H1 (cell line): ENCODE data around the gene SENP3. TPM values are rescaled to one million over a fixed set of nuclear protein-coding genes. Genes with fewer than 3 reads are reported as not detected.

Experiments used
- CTCF ChIA-PET: fragments of 300-600 bp; sonication (Branson Sonifier 250); formaldehyde crosslinking; loops from one replicate; lab custom pipeline; 2021; ENCODE audit not compliant: partially characterized antibody; lab: Charles Lee
- POLR2A ChIA-PET: fragments of 300-600 bp; sonication (Branson Sonifier 250); formaldehyde crosslinking; loops from one replicate; lab custom pipeline; 2021; ENCODE audit warnings: inconsistent platforms; ENCODE audit not compliant: partially characterized antibody; lab: Charles Lee
- DNase-seq, 2 experiments: peaks; one replicate each; pipeline versions ENCODE4 v3.0.0 to v3.0.0-alpha.2; 2010 to 2022; ENCODE audit warnings: low spot score in 2 of 2, low read depth in 1 of 2, mixed read lengths in 1 of 2
- FAIRE-seq: peaks from 2 replicates; lab custom pipeline; 2011; peaks lifted over from hg19 to GRCh38; lab: Jason Lieb, UNC
- H2AFZ ChIP-seq: 2 replicates; pipeline ENCODE4 v1.8.1; 2012; ENCODE audit warnings: low read length, inconsistent platforms
- H2AK5ac ChIP-seq: 2 replicates; pipeline ENCODE4 v1.6.1; 2013; ENCODE audit warnings: low read depth, low read length
- H2BK120ac ChIP-seq: replicated peaks from 2 replicates; pipeline ENCODE3; 2013; ENCODE audit warnings: low read depth, low read length, inconsistent platforms
- H2BK12ac ChIP-seq: 2 replicates; pipeline ENCODE4 v1.6.1; 2013; ENCODE audit warnings: low read depth, low read length
- H2BK15ac ChIP-seq: 2 replicates; pipeline ENCODE4 v1.6.1; 2013; ENCODE audit warnings: low read length
- H2BK20ac ChIP-seq: 2 replicates; pipeline ENCODE4 v1.6.1; 2013; ENCODE audit warnings: low read length
- H2BK5ac ChIP-seq: 2 replicates; pipeline ENCODE4 v1.6.1; 2013; ENCODE audit warnings: low read depth, low read length
- H3K14ac ChIP-seq: 2 replicates; pipeline ENCODE4 v1.6.1; 2013; ENCODE audit warnings: inconsistent platforms; ENCODE audit not compliant: insufficient read length
- H3K18ac ChIP-seq: 2 replicates; pipeline ENCODE4 v1.6.1; 2013; ENCODE audit warnings: low read length; ENCODE audit errors: extremely low read depth
- H3K23ac ChIP-seq: 2 replicates; pipeline ENCODE4 v1.6.1; 2013; ENCODE audit warnings: inconsistent platforms; ENCODE audit not compliant: insufficient read length
- H3K23me2 ChIP-seq: 2 replicates; pipeline ENCODE4 v1.6.1; 2013; ENCODE audit warnings: low read depth, low read length
- H3K27ac ChIP-seq: 2 replicates; pipeline ENCODE4 v1.6.1; 2011; ENCODE audit warnings: low read depth, low read length, inconsistent platforms
- H3K27me3 ChIP-seq, 4 experiments: replicated peaks in 1 of 4; 1 replicate in 1 of 4; 2 replicates in 3 of 4; pipeline versions ENCODE4 v1.6.1 to v1.8.1; 2011 to 2013; ENCODE audit warnings: low read length in 3 of 4, mild to moderate bottlenecking in 3 of 4, inconsistent platforms in 2 of 4, mixed read lengths in 2 of 4, moderate library complexity in 1 of 4; ENCODE audit not compliant: control insufficient read depth in 3 of 4, insufficient read depth in 3 of 4; ENCODE audit errors: extremely low read depth in 1 of 4
- H3K36me3 ChIP-seq, 4 experiments: 2 replicates each; pipeline versions ENCODE4 v1.6.1 to v1.8.1; 2011 to 2013; ENCODE audit warnings: mild to moderate bottlenecking in 4 of 4, low read length in 3 of 4, moderate library complexity in 2 of 4, control low read depth in 1 of 4, inconsistent platforms in 1 of 4; ENCODE audit not compliant: insufficient read depth in 4 of 4, control insufficient read depth in 2 of 4
- H3K4ac ChIP-seq: replicated peaks from 2 replicates; pipeline ENCODE3; 2013; ENCODE audit warnings: low read length, low read depth, mixed read lengths, inconsistent platforms; ENCODE audit not compliant: insufficient read length
- H3K4me1 ChIP-seq, 4 experiments: replicated peaks in 1 of 4; 1 replicate in 1 of 4; 2 replicates in 3 of 4; pipeline versions ENCODE4 v1.6.1 to v1.8.1; 2011 to 2013; ENCODE audit warnings: low read length in 3 of 4, inconsistent platforms in 2 of 4, mixed read lengths in 1 of 4; ENCODE audit not compliant: insufficient read depth in 4 of 4, control insufficient read depth in 3 of 4
- H3K4me2 ChIP-seq, 2 experiments: 2 replicates each; pipeline versions ENCODE4 v1.6.1 to v1.8.1; 2011 to 2013; ENCODE audit warnings: low read depth in 2 of 2, low read length in 2 of 2, control low read depth in 1 of 2, inconsistent platforms in 1 of 2, mild to moderate bottlenecking in 1 of 2; ENCODE audit not compliant: insufficient read depth in 1 of 2
- H3K4me3 ChIP-seq, 4 experiments: fragments of 200-600, 300-600 bp in 1 of 4; sonication (generic), shearing (Covaris generic), sonication (Bioruptor Twin) in 1 of 4; 2 replicates each; pipeline versions ENCODE4 v1.5.1 to v1.8.1; 2011 to 2016; ENCODE audit warnings: low read length in 4 of 4, low read depth in 3 of 4, control low read depth in 2 of 4, inconsistent platforms in 2 of 4, mild to moderate bottlenecking in 2 of 4, mixed read lengths in 1 of 4, moderate library complexity in 1 of 4; ENCODE audit not compliant: insufficient read depth in 2 of 4; ENCODE audit errors: extremely low read depth in 1 of 4
- H3K56ac ChIP-seq: replicated peaks from 2 replicates; pipeline ENCODE3; 2013; ENCODE audit warnings: low read depth, mild to moderate bottlenecking, mixed read lengths, low read length, inconsistent platforms; ENCODE audit not compliant: insufficient read length
- H3K79me1 ChIP-seq: 2 replicates; pipeline ENCODE4 v1.6.1; 2013; ENCODE audit warnings: low read depth, low read length, control low read depth
- H3K79me2 ChIP-seq, 2 experiments: 2 replicates each; pipeline versions ENCODE4 v1.6.1 to v1.8.1; 2012 to 2013; ENCODE audit warnings: low read length in 2 of 2, mild to moderate bottlenecking in 2 of 2, inconsistent platforms in 1 of 2; ENCODE audit not compliant: insufficient read depth in 2 of 2, control insufficient read depth in 1 of 2
- H3K9ac ChIP-seq, 4 experiments: replicated peaks in 1 of 4; 1 replicate in 1 of 4; 2 replicates in 3 of 4; pipeline versions ENCODE4 v1.6.1 to v1.8.1; 2011 to 2013; ENCODE audit warnings: low read depth in 3 of 4, low read length in 3 of 4, control low read depth in 2 of 4, mild to moderate bottlenecking in 2 of 4, moderate library complexity in 2 of 4, inconsistent platforms in 1 of 4; ENCODE audit errors: extremely low read depth in 1 of 4
- H3K9me3 ChIP-seq, 2 experiments: 2 replicates each; pipeline versions ENCODE4 v1.6.1 to v1.8.1; 2012 to 2013; ENCODE audit warnings: mild to moderate bottlenecking in 2 of 2, moderate library complexity in 2 of 2, control low read depth in 1 of 2, inconsistent platforms in 1 of 2, low read depth in 1 of 2, low read length in 1 of 2, mixed read lengths in 1 of 2; ENCODE audit not compliant: insufficient read depth in 2 of 2
- H4K20me1 ChIP-seq, 2 experiments: replicated peaks in 1 of 2; 2 replicates each; pipeline versions ENCODE3 to v1.8.1; 2011 to 2013; ENCODE audit warnings: inconsistent platforms in 2 of 2, low read length in 2 of 2, mild to moderate bottlenecking in 1 of 2; ENCODE audit not compliant: insufficient read depth in 2 of 2, control insufficient read depth in 1 of 2
- H4K5ac ChIP-seq: 2 replicates; pipeline ENCODE4 v1.6.1; 2013; ENCODE audit warnings: low read length, low read depth, mixed read lengths, inconsistent platforms; ENCODE audit not compliant: insufficient read length
- H4K8ac ChIP-seq: 2 replicates; pipeline ENCODE4 v1.8.0; 2013; ENCODE audit warnings: mild to moderate bottlenecking, moderate library complexity, low read length, inconsistent platforms; ENCODE audit not compliant: insufficient read depth; ENCODE audit errors: extremely low read depth
- H4K91ac ChIP-seq: replicated peaks from 2 replicates; pipeline ENCODE3; 2013; ENCODE audit warnings: low read length, mixed read lengths, inconsistent platforms; ENCODE audit not compliant: insufficient read length
- GABPA ChIP-seq: IDR thresholded peaks from 2 replicates; pipeline ENCODE4 v1.6.1; 2011; ENCODE audit warnings: mild to moderate bottlenecking, low read length, moderate library complexity, borderline replicate concordance; ENCODE audit not compliant: insufficient read depth
- HDAC2 ChIP-seq, 2 experiments: fragments of 300-600 bp in 1 of 2; sonication (generic) in 1 of 2; IDR thresholded peaks; 2 replicates each; pipeline ENCODE4 v1.6.1; 2011 to 2012; ENCODE audit warnings: low read depth in 2 of 2, low read length in 2 of 2, mild to moderate bottlenecking in 2 of 2, moderate library complexity in 2 of 2, borderline replicate concordance in 1 of 2, inconsistent platforms in 1 of 2
- RAD21 ChIP-seq, 2 experiments: IDR thresholded peaks in 1 of 2; conservative IDR thresholded peaks in 1 of 2; 2 replicates each; pipeline ENCODE4 v1.6.1; 2011; ENCODE audit warnings: low read depth in 2 of 2, low read length in 2 of 2, improper control_type of control experiment in 1 of 2, inconsistent platforms in 1 of 2, mild to moderate bottlenecking in 1 of 2, moderate library complexity in 1 of 2
- TCF12 ChIP-seq: IDR thresholded peaks from 2 replicates; pipeline ENCODE4 v1.6.1; 2011; ENCODE audit warnings: low read depth, mild to moderate bottlenecking, low read length
- YY1 ChIP-seq: IDR thresholded peaks from 2 replicates; pipeline ENCODE4 v1.6.1; 2011; ENCODE audit warnings: low read depth, mild to moderate bottlenecking, low read length
- WGBS, 2 experiments: shearing (Covaris generic) in 1 of 2; methylation state at CpG; one replicate each; pipeline versions ENCODE4 v1.1.6 to v1.1.7; 2013 to 2015; ENCODE audit warnings: low lambda C conversion rate in 2 of 2, mixed read lengths in 2 of 2, inconsistent platforms in 1 of 2, low coverage in 1 of 2, missing lambda C conversion rate in 1 of 2; ENCODE audit not compliant: insufficient replicate concordance in 2 of 2, insufficient coverage in 1 of 2, insufficient read length in 1 of 2; ENCODE audit errors: extremely low coverage in 1 of 2, missing lambda C conversion rate in 1 of 2; 5-methylcytosine and 5-hydroxymethylcytosine counted together
- polyA plus RNA-seq, 7 experiments: library from polyadenylated mRNA; depleted of rRNA in 3 of 7; stranded (reverse) in 5 of 7; unstranded in 2 of 7; fragments of >200 nt in 5 of 7; fragments of 200-250 nt in 2 of 7; gene quantifications; 1 replicate in 5 of 7; 2 replicates in 1 of 7; 4 replicates in 1 of 7; pipeline versions ENCODE4 v1.2.1 to v1.2.3, GENCODE V29; 2011 to 2013; ENCODE audit warnings: missing spikeins in 2 of 7, mixed read lengths in 2 of 7
- total RNA-seq: library from RNA; stranded (reverse); fragmentation: NEBNext Ultra II Directional; extraction: Animal tissue kit (Norgen Biotek cat#: 25700); gene quantifications from 2 replicates; pipeline ENCODE4 v1.2.1, GENCODE V29; 2021
- TF ChIP-seq, protein P1 (sequence below): IDR thresholded peaks from 2 replicates; pipeline ENCODE4 v1.6.1; 2012; ENCODE audit warnings: low read length, inconsistent platforms
- TF ChIP-seq, protein P2 (sequence below): IDR thresholded peaks from 2 replicates; pipeline ENCODE4 v1.6.1; 2011; ENCODE audit warnings: low read length, improper control_type of control experiment

SENP3 gene
- total and polyA plus RNA-seq, 2 of the 8 experiments (the other 6 are each of a cell fraction or from before 2014, with no cell fraction given) = 86.2 to 129 TPM

DNA sequence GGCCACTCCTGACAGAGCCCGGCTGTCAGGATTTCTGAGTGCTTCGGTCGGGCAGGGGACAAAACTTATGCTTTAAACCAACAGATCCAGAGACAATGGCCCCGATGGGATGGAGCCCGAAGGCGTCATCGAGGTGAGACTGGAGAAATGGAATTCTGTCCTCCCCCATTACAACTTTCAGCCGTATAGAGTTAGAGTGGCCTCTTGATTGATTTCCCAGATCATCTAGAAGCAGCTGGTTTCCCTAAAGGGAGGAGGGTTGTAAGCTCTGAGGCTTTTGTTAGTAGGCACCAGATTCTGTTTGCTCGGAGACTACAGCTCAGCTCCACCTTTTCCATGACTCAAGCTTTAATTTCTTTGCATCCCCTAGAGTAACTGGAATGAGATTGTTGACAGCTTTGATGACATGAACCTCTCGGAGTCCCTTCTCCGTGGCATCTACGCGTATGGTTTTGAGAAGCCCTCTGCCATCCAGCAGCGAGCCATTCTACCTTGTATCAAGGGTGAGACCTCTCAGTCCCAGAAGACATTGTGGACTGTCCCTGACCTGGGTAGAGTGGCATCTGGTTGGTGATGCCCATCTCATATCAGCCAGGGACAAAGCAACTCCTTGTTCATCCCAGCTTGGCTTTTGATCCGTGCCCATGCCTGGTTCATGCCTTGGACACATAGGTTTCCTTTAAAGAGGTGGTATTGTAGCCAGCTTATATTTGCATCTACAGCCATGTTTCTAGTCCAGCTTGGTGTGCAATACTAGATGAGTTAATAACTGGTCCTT lies 12.6 kb downstream of the SENP3 start:
- ChIA-PET POLR2A (interaction anchor here (0.7 to 37.5 kb wide), 45 partner anchors 8 to 367 kb away, joined by 3 to 1144 read pairs (median 4); partner anchors contain the start of genes ACAP1, ATP1B2, CD68 and CHRNB1), CTCF (interaction anchor here (1.0 to 3.6 kb wide), 6 partner anchors 9 to 60 kb away, joined by 3 to 24 read pairs (median 6); partner anchors contain the start of genes MPDU1 and SOX15)
- no peak overlapping the region for H3K18ac ChIP-seq
- DNase-seq = no peak
- no peaks in the 10 kb centered on the region for H3K9me3 ChIP-seq
- no peak overlapping the region for H3K56ac ChIP-seq
- H2BK15ac ChIP-seq = no peak overlapping the region
- FAIRE-seq = no peak
- no peak overlapping the region for H3K14ac ChIP-seq
- H3K4me2 ChIP-seq = peak overlapping the region; percentile 71 to 97
- H3K27ac ChIP-seq = peak overlapping the region; percentile 99; the same call in 1 of the 2 replicates
- no peak overlapping the region for H4K5ac ChIP-seq
- peaks cover 4% of the 10 kb centered on the region for H3K23me2 ChIP-seq
- peaks cover 4 to 10% (median 7%) of the 10 kb centered on the region in 4 experiments for H3K4me1 ChIP-seq
- peaks cover 27 to 34% of the 10 kb centered on the region in 2 experiments for H4K20me1 ChIP-seq
- H2BK20ac ChIP-seq = no peak overlapping the region
- H3K79me2 ChIP-seq = peaks cover 23 to 39% of the 10 kb centered on the region in 2 experiments
- H3K79me1 ChIP-seq = peaks cover 6% of the 10 kb centered on the region
- no peak overlapping the region for H2AK5ac ChIP-seq
- 63% methylated on average over 15 of the region's 15 CpGs; no CpG with 5 or more reads in 1 of the 2 experiments for WGBS, 2 experiments
- H2BK12ac ChIP-seq = no peak overlapping the region
- no peak overlapping the region for H3K4ac ChIP-seq
- no peak overlapping the region for H2BK120ac ChIP-seq
- 0 out of 2 replicates have a peak overlapping the region, but pooled peaks have one; percentile 8 for H2BK5ac ChIP-seq
- H4K91ac ChIP-seq = no peak overlapping the region
- no peak overlapping the region for H4K8ac ChIP-seq
- no peak overlapping the region for H3K23ac ChIP-seq
- peaks cover 48 to 78% (median 67%) of the 10 kb centered on the region in 4 experiments for H3K36me3 ChIP-seq
- H2AFZ ChIP-seq = no peak overlapping the region
- H3K4me3 ChIP-seq = peak overlapping the region; percentile 97 to 99 (median 98)
- no peaks in the 10 kb centered on the region for H3K27me3 ChIP-seq
- peak overlapping the region; percentile 62 to 100 (median 76) for H3K9ac ChIP-seq
- TF ChIP-seq RAD21 (IDR thresholded peaks at IDR 0.05 in 1 of 2, conservative IDR thresholded peaks at IDR 0.05 in 1 of 2; ENCODE audit: low read depth in 2 of 2, low read length in 2 of 2) = no peak
- 0 out of 4 replicates have a peak, but pooled peaks of 1 of the 2 experiments have one; percentile 14 for TF ChIP-seq HDAC2 (IDR thresholded peaks at IDR 0.05; ENCODE audit: borderline replicate concordance in 1 of 2, low read depth in 2 of 2, low read length in 2 of 2)
- TF ChIP-seq, protein P1, sequence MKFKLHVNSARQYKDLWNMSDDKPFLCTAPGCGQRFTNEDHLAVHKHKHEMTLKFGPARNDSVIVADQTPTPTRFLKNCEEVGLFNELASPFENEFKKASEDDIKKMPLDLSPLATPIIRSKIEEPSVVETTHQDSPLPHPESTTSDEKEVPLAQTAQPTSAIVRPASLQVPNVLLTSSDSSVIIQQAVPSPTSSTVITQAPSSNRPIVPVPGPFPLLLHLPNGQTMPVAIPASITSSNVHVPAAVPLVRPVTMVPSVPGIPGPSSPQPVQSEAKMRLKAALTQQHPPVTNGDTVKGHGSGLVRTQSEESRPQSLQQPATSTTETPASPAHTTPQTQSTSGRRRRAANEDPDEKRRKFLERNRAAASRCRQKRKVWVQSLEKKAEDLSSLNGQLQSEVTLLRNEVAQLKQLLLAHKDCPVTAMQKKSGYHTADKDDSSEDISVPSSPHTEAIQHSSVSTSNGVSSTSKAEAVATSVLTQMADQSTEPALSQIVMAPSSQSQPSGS = no peak
- no peak for TF ChIP-seq TCF12
- TF ChIP-seq, protein P2, sequence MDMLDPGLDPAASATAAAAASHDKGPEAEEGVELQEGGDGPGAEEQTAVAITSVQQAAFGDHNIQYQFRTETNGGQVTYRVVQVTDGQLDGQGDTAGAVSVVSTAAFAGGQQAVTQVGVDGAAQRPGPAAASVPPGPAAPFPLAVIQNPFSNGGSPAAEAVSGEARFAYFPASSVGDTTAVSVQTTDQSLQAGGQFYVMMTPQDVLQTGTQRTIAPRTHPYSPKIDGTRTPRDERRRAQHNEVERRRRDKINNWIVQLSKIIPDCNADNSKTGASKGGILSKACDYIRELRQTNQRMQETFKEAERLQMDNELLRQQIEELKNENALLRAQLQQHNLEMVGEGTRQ = no peak
- TF ChIP-seq GABPA = no peak
- TF ChIP-seq YY1 = no peak
